Karpas-422 (cell line): ENCODE results near the gene NFX1. TPM values are rescaled to one million over a fixed set of nuclear protein-coding genes. Genes with fewer than 3 reads are reported as not detected.

ENCODE experiments used
- DNase-seq: peaks from one replicate; pipeline ENCODE4 v3.0.0-alpha.2; 2015
- H2AFZ ChIP-seq: fragments of 200-600 bp; sonication (generic); 2 replicates; pipeline ENCODE4 v1.6.1; 2014; ENCODE audit warnings: antibody characterized with exemption, low read length, mixed read lengths
- H3K27ac ChIP-seq: fragments of 200-600 bp; sonication (generic); 2 replicates; pipeline ENCODE4 v1.5.1; 2014; ENCODE audit warnings: mild to moderate bottlenecking, low read length, moderate library complexity
- H3K27me3 ChIP-seq: fragments of 200-600 bp; sonication (generic); 2 replicates; pipeline ENCODE4 v1.6.1; 2014; ENCODE audit warnings: low read length, mixed read lengths
- H3K36me3 ChIP-seq: fragments of 200-600 bp; sonication (generic); 2 replicates; pipeline ENCODE4 v1.6.1; 2014; ENCODE audit warnings: low read length, mixed read lengths; ENCODE audit not compliant: insufficient read depth
- H3K4me1 ChIP-seq: fragments of 200-600 bp; sonication (generic); 2 replicates; pipeline ENCODE4 v1.6.1; 2014; ENCODE audit warnings: mild to moderate bottlenecking, low read length, mixed read lengths
- H3K4me2 ChIP-seq: fragments of 200-600 bp; sonication (generic); 2 replicates; pipeline ENCODE4 v1.6.1; 2014; ENCODE audit warnings: low read length, low read depth, mild to moderate bottlenecking; ENCODE audit not compliant: poor library complexity, severe bottlenecking
- H3K4me3 ChIP-seq: fragments of 200-600 bp; sonication (generic); 2 replicates; pipeline ENCODE4 v1.5.1; 2014; ENCODE audit warnings: mild to moderate bottlenecking, antibody characterized with exemption, low read length, mixed read lengths
- H3K79me2 ChIP-seq: fragments of 200-600 bp; sonication (generic); 2 replicates; pipeline ENCODE4 v1.6.1; 2014; ENCODE audit warnings: mild to moderate bottlenecking, low read length, mixed read lengths
- H3K9ac ChIP-seq: fragments of 200-600 bp; sonication (generic); 2 replicates; pipeline ENCODE4 v1.6.0; 2014; ENCODE audit warnings: low read length
- H3K9me2 ChIP-seq: fragments of 200-600 bp; sonication (generic), shearing (Covaris generic); replicated peaks from 2 replicates; pipeline ENCODE4 v1.6.0; 2014; ENCODE audit warnings: mild to moderate bottlenecking, low read length, moderate library complexity; ENCODE audit not compliant: insufficient read depth
- H3K9me3 ChIP-seq: fragments of 300-700, 200-600 bp; sonication (generic); 2 replicates; pipeline ENCODE4 v1.6.1; 2014; ENCODE audit warnings: low read length, mixed read lengths
- H4K20me1 ChIP-seq: fragments of 200-600 bp; sonication (generic); 2 replicates; pipeline ENCODE4 v1.6.1; 2014; ENCODE audit warnings: mild to moderate bottlenecking, antibody characterized with exemption, low read length, low read depth; ENCODE audit not compliant: insufficient read depth
- total RNA-seq: library from RNA; depleted of rRNA; stranded (reverse); fragments of >200 nt; shearing (Covaris generic); gene quantifications from 2 replicates; pipeline ENCODE4 v1.2.3, GENCODE V29; 2014; ENCODE audit warnings: low replicate concordance

The NFX1 gene
- total RNA-seq, 1 experiment from 2014 or later = 51.4 TPM

GRCh38 chr9:33249087-33249658 is 41.1 kb upstream of the NFX1 start:
- Histone ChIP-seq H3K4me2 (no peak overlapping the region), H2AFZ (no peak overlapping the region)

DNA sequence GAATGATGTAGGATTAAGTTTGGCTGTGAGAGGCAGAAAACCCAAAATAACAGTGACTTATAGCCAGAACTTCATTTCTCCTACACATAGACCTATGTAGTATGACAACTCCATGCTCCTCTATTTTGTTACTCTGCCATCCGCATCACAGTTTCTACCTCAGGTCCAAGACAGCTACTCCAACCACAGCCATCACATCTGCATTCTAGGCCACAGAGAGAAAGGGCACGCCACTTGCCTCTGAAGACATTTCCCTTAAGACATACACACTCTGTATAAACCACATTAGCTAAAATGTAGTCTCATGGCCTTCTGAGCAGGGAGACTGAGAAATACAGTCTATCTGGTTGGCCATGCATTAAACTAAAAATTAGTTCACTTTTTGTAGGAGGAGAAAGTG is 40.3 kb upstream of the NFX1 start:
- H3K9me2 ChIP-seq = no peaks in the 10 kb centered on the region
- no peak overlapping the region for H2AFZ ChIP-seq
- 0 out of 2 replicates have a peak overlapping the region, but pooled peaks have one; percentile 24 for H3K9ac ChIP-seq
- H3K79me2 ChIP-seq = no peaks in the 10 kb centered on the region
- DNase-seq = no peak
- no peaks in the 10 kb centered on the region for H3K9me3 ChIP-seq
- H3K27ac ChIP-seq = no peak overlapping the region
- no peaks in the 10 kb centered on the region for H4K20me1 ChIP-seq
- H3K4me3 ChIP-seq = no peak overlapping the region
- peaks cover 6% of the 10 kb centered on the region; the same call in 1 of the 2 replicates for H3K4me1 ChIP-seq
- H3K4me2 ChIP-seq = no peak overlapping the region
- no peaks in the 10 kb centered on the region for H3K27me3 ChIP-seq
- peaks cover 8% of the 10 kb centered on the region; the same call in 1 of the 2 replicates for H3K36me3 ChIP-seq

More at GRCh38 chr9:33249087-33249658, 41.1 kb upstream of the NFX1 start:
- peaks cover 6% of the 10 kb centered on the region; the same call in 1 of the 2 replicates for H3K4me1 ChIP-seq
- H3K79me2 ChIP-seq = no peaks in the 10 kb centered on the region
- H3K36me3 ChIP-seq = peaks cover 8% of the 10 kb centered on the region; the same call in 1 of the 2 replicates
- DNase-seq = no peak
- H3K9me2 ChIP-seq = no peaks in the 10 kb centered on the region
- H3K4me3 ChIP-seq = no peak overlapping the region
- H3K27ac ChIP-seq = no peak overlapping the region
- no peaks in the 10 kb centered on the region for H4K20me1 ChIP-seq
- peak overlapping the region; percentile 24; the same call in 1 of the 2 replicates for H3K9ac ChIP-seq
- H3K9me3 ChIP-seq = no peaks in the 10 kb centered on the region
- H3K27me3 ChIP-seq = no peaks in the 10 kb centered on the region

DNA sequence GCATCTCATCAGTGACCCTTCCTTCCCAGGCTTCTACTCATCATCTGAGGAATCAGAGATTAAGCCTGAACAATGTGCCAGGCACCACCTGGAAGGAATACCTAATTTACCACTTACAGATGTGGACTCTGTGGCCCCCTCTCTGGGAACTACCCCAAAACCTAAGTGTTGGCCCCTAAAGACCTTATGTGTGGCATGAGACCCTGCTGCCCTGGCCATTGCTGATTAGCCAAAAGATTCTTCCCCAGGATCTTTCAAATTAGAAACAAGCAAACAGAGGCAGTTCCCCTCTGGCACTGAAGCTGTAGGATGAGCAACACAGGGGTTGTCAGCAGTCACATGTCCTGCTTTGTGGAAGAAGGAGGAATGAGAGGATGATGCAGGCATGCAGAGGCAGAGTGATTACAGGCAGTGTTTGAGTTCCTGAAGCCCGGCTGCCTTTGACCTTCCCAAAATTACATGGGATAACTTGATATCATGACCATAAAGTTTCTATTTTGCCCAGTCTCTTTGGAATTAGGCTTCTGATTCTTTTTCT is 39.8 kb upstream of the NFX1 start:
- Histone ChIP-seq H3K9ac (no peak overlapping the region), H3K4me2 (no peak overlapping the region), H3K4me3 (no peak overlapping the region)

DNA sequence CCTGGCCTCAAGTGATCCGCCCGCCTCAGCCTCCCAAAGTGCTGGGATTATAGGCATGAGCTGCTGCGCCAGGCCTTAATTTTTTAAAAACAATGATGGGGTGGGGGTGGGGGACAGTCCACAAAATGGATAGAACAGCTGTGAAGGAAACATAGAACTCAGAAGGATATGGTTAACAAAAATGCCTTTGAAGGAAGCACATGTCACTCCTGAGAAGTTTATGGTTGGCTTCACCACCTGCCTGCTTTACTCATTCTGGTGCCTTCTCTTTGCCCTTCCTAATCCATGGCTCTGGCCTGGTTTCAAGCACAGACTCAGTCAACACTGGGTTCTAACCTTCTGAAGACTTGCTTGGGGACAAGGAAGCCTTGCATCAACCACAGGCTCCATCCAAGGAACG is 36.1 kb upstream of the NFX1 start:
- Histone ChIP-seq H2AFZ (no peak overlapping the region), H3K4me1 (peaks cover 6% of the 10 kb centered on the region; the same call in 1 of the 2 replicates), H3K79me2 (peaks cover 4% of the 10 kb centered on the region), H3K4me2 (no peak overlapping the region), H3K9me2 (no peaks in the 10 kb centered on the region), H3K4me3 (no peak overlapping the region), H3K9me3 (no peaks in the 10 kb centered on the region), H3K36me3 (peaks cover 38% of the 10 kb centered on the region), H3K27ac (no peak overlapping the region), H4K20me1 (no peaks in the 10 kb centered on the region), H3K27me3 (no peaks in the 10 kb centered on the region), H3K9ac (no peak overlapping the region)
- DNase-seq = no peak

More for the DNA sequence above, 39.8 kb upstream of the NFX1 start:
- DNase-seq = no peak
- Histone ChIP-seq H3K4me1 (peaks cover 6% of the 10 kb centered on the region; the same call in 1 of the 2 replicates), H2AFZ (no peak overlapping the region), H3K9me3 (no peaks in the 10 kb centered on the region), H4K20me1 (no peaks in the 10 kb centered on the region), H3K27ac (no peak overlapping the region), H3K36me3 (peaks cover 12% of the 10 kb centered on the region; the same call in 1 of the 2 replicates), H3K79me2 (no peaks in the 10 kb centered on the region), H3K27me3 (no peaks in the 10 kb centered on the region), H3K9me2 (no peaks in the 10 kb centered on the region)

DNA sequence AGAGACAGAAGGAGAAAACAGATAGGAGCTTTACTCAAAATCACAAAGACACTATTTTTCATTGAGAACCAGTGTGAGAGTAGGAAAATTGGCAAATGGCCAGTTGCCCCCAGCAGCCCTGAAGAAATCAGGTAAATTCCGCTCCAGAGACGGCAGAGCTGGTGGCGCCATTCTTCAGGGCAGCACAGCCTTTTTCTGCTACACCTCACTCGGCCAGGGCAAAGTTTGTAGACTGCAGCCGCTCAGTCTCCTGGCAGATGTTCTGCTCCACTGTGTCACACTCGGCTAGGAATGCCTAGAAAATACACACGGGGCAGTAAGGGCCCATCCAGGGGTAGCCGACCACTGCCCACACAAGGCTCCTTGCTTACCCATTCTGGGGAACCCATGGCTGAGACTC is 35.3 kb upstream of the NFX1 start:
- no peak overlapping the region for H3K4me3 ChIP-seq
- no peaks in the 10 kb centered on the region for H4K20me1 ChIP-seq
- H3K9ac ChIP-seq = no peak overlapping the region
- H3K27me3 ChIP-seq = no peaks in the 10 kb centered on the region
- DNase-seq = no peak
- H3K36me3 ChIP-seq = peaks cover 46% of the 10 kb centered on the region
- H3K4me1 ChIP-seq = no peaks in the 10 kb centered on the region
- no peaks in the 10 kb centered on the region for H3K9me3 ChIP-seq
- no peaks in the 10 kb centered on the region for H3K9me2 ChIP-seq
- no peak overlapping the region for H3K27ac ChIP-seq
- H3K79me2 ChIP-seq = peaks cover 11% of the 10 kb centered on the region
- no peak overlapping the region for H3K4me2 ChIP-seq
- no peak overlapping the region for H2AFZ ChIP-seq

DNA sequence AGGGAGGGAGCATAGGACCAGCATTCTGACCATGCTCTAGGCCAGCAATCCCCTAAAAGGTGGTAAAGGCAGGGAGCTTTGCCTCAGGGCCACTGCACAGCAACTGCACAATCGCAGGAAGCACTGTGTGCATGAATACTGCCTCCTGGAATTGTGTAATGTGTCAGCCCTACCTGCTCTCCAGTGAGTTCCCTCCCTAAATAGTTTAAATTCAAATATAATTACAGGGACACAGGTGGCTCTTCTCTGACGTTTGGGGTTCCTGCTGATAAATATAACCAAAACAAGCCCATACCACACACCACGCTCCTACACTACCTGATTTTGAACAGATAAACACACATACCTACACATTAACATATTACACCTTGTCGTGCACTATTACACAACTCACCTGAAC is 34.8 kb upstream of the NFX1 start:
- Histone ChIP-seq H3K36me3 (peaks cover 50% of the 10 kb centered on the region), H3K4me3 (no peak overlapping the region), H3K9me2 (no peaks in the 10 kb centered on the region), H3K79me2 (peaks cover 13% of the 10 kb centered on the region), H3K4me1 (no peaks in the 10 kb centered on the region), H3K27me3 (no peaks in the 10 kb centered on the region), H3K9ac (no peak overlapping the region), H4K20me1 (no peaks in the 10 kb centered on the region), H3K27ac (no peak overlapping the region), H3K9me3 (no peaks in the 10 kb centered on the region), H2AFZ (no peak overlapping the region), H3K4me2 (no peak overlapping the region)
- DNase-seq = no peak

GRCh38 chr9:33256236-33256635 is 34.1 kb upstream of the NFX1 start:
- Histone ChIP-seq H3K9ac (no peak overlapping the region), H3K4me2 (no peak overlapping the region), H3K9me3 (no peaks in the 10 kb centered on the region), H3K36me3 (peaks cover 57% of the 10 kb centered on the region), H3K79me2 (peaks cover 19% of the 10 kb centered on the region), H4K20me1 (no peaks in the 10 kb centered on the region), H2AFZ (no peak overlapping the region), H3K4me3 (no peak overlapping the region), H3K27me3 (no peaks in the 10 kb centered on the region), H3K27ac (no peak overlapping the region), H3K4me1 (no peaks in the 10 kb centered on the region), H3K9me2 (no peaks in the 10 kb centered on the region)
- no peak for DNase-seq

- Histone ChIP-seq H2AFZ (no peak overlapping the region), H3K4me3 (no peak overlapping the region), H3K4me2 (no peak overlapping the region), H3K79me2 (peaks cover 27% of the 10 kb centered on the region), H4K20me1 (no peaks in the 10 kb centered on the region), H3K4me1 (no peaks in the 10 kb centered on the region), H3K27me3 (no peaks in the 10 kb centered on the region), H3K9me3 (no peaks in the 10 kb centered on the region), H3K9ac (no peak overlapping the region), H3K36me3 (peaks cover 64% of the 10 kb centered on the region), H3K9me2 (no peaks in the 10 kb centered on the region), H3K27ac (no peak overlapping the region)
- no peak for DNase-seq
Measured at GRCh38 chr9:33257276-33257675, 33.0 kb upstream of the NFX1 start.
